A204.1 (cell line): ENCODE measurements around the gene GFRA3.

ENCODE experiments used
- FAIRE-seq: peaks from 2 replicates; lab custom pipeline; 2012; peaks lifted over from hg19 to GRCh38; lab: Jason Lieb, UNC

The GFRA3 gene

GRCh38 chr5:138246334-138246733 is 28.1 kb downstream of the GFRA3 start:
- no peak for FAIRE-seq

GRCh38 chr5:138245717-138246116 is 28.7 kb downstream of the GFRA3 start:
- FAIRE-seq, result no peak

- FAIRE-seq, result no peak
Measured at GRCh38 chr5:138243794-138244193, 30.6 kb downstream of the GFRA3 start.

GRCh38 chr5:138241688-138242571 is 32.5 kb downstream of the GFRA3 start:
- FAIRE-seq, result no peak

- no peak for FAIRE-seq
Measured at GRCh38 chr5:138240650-138241385, 33.6 kb downstream of the GFRA3 start.

GRCh38 chr5:138238034-138238433 is 36.4 kb downstream of the GFRA3 start:
- no peak for FAIRE-seq

GRCh38 chr5:138234651-138235050 is 39.8 kb downstream of the GFRA3 start:
- FAIRE-seq, result no peak

- no peak for FAIRE-seq
Measured at GRCh38 chr5:138233280-138233679, 41.1 kb downstream of the GFRA3 start.

GRCh38 chr5:138230981-138231589 is 43.3 kb downstream of the GFRA3 start:
- no peak for FAIRE-seq

GRCh38 chr5:138230261-138230660 is 44.2 kb downstream of the GFRA3 start:
- no peak for FAIRE-seq

- no peak for FAIRE-seq
Measured at GRCh38 chr5:138229387-138229786, 45.0 kb downstream of the GFRA3 start.

- no peak for FAIRE-seq
Measured at GRCh38 chr5:138226910-138227309, 47.5 kb downstream of the GFRA3 start.

GRCh38 chr5:138224712-138225111 is 49.7 kb downstream of the GFRA3 start:
- no peak for FAIRE-seq

- no peak for FAIRE-seq
Measured at GRCh38 chr5:138223532-138223931, 50.9 kb downstream of the GFRA3 start.

GRCh38 chr5:138216799-138217198 is 57.6 kb downstream of the GFRA3 start:
- no peak for FAIRE-seq

GRCh38 chr5:138213161-138214029 is 61.0 kb downstream of the GFRA3 start, which contains the start of gene CDC23:
Gene CDC23 (minus strand): TSS chr5:138213323. CDS start chr5:138213312, 11 bp downstream.
- peak; percentile 100 for FAIRE-seq

GRCh38 chr5:138212828-138213160 is 61.6 kb downstream of the GFRA3 start:
- FAIRE-seq, result no peak

GRCh38 chr5:138210985-138211384 is 63.4 kb downstream of the GFRA3 start:
- no peak for FAIRE-seq
